ENCODE measurements around the gene FAM163B. TPM values are rescaled to one million over a fixed set of nuclear protein-coding genes. Genes with fewer than 3 reads are reported as not detected.

Gene FAM163B
- total and polyA plus RNA-seq, 2 experiments from 2014 or later, result 5.6 TPM; not detected in 1

DNA sequence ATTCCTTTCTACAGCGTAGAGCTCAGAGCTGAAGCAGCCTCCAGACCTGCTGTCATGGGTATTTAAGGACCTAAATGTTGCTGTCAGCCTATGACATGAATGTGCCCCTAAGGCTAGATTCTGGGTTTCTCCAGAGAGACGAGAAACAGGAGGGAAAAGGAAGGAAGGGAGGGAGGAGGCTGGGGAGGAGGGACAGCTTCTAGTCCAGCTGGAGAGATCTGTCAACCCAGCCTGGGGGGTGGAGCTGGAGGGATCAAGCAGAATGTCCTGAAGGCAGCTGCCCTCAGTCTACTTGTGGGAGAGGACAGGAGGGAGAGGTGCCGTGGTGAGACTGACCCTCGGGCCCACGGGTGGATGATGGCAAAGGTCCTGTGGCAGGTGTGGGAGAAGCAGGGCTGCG is 25.9 kb upstream of the FAM163B start:
- no peak for DNase-seq (ENCODE audit: low read depth in 1 of 2, low spot score in 1 of 2)
- no peaks in the 10 kb centered on the region for H3K36me3 ChIP-seq
- TF ChIP-seq, protein P1, sequence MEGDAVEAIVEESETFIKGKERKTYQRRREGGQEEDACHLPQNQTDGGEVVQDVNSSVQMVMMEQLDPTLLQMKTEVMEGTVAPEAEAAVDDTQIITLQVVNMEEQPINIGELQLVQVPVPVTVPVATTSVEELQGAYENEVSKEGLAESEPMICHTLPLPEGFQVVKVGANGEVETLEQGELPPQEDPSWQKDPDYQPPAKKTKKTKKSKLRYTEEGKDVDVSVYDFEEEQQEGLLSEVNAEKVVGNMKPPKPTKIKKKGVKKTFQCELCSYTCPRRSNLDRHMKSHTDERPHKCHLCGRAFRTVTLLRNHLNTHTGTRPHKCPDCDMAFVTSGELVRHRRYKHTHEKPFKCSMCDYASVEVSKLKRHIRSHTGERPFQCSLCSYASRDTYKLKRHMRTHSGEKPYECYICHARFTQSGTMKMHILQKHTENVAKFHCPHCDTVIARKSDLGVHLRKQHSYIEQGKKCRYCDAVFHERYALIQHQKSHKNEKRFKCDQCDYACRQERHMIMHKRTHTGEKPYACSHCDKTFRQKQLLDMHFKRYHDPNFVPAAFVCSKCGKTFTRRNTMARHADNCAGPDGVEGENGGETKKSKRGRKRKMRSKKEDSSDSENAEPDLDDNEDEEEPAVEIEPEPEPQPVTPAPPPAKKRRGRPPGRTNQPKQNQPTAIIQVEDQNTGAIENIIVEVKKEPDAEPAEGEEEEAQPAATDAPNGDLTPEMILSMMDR (IDR thresholded peaks at IDR 0.05; ENCODE audit: low read depth, low read length), result no peak
- no peaks in the 10 kb centered on the region for H3K27me3 ChIP-seq
- no peak overlapping the region for H3K4me3 ChIP-seq
- H3K27ac ChIP-seq, result no peak overlapping the region
- H3K4me1 ChIP-seq (ENCODE audit: low read depth), result no peaks in the 10 kb centered on the region
- H3K9me3 ChIP-seq (ENCODE audit: low read depth), result no peaks in the 10 kb centered on the region

DNA sequence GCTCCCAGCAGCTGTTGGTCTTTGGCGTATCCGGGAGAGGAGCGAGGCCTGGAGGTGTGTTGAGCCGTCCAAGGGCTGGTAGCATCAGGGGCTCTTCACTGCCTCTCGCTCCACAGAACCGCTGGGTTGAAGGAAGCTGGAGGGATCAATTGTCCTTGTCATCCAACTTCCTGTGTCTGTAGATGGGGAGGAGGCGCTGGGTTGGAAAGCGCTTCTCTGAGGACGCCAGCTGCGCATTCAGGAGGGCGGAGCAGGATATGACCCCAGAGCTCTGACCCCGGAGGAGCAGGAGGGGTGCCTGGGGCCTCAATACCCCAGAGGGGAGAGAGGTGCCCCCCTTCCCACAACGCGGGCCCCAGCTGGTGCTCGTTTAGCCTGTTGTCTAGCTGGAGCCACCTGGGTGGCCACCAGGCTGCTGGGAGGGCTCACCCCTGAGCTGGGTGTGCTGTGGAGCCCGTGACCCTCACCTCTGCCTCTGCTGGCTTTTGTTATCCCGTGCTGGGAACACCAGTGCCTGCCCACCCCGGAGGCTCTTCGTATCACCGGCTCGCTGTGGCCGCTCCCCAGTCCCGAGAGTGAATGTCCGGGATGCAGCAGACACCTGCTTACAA is 25.0 kb upstream of the FAM163B start:
- Histone ChIP-seq H3K36me3 (no peaks in the 10 kb centered on the region), H3K27me3 (no peaks in the 10 kb centered on the region), H3K4me1 (ENCODE audit: low read depth) (no peaks in the 10 kb centered on the region), H3K9me3 (ENCODE audit: low read depth) (no peaks in the 10 kb centered on the region), H3K27ac (no peak overlapping the region), H3K4me3 (no peak overlapping the region)
- DNase-seq (ENCODE audit: low read depth in 1 of 2, low spot score in 1 of 2), result no peak
- TF ChIP-seq, protein P1 (IDR thresholded peaks at IDR 0.05; ENCODE audit: low read depth, low read length), result no peak

DNA sequence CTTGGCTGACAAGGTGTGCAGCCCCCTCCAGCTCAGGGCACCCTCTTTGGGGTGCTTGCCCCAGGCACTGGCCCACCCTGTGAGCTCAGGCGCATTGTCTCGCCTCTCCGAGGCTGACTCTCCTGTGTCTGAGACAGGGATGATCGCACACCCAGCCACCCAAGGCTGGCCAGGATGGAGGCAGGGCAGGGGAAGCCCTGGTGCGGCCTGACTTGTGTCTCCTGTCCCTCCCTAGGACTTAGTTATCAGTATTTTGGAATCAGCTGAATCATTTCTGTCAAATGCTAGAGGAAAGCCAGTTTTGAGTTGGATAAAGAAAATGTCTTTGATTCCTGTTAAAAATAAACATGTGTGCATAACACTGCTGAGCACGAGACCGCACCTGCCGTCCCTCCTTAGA is 24.5 kb upstream of the FAM163B start:
- TF ChIP-seq, protein P1 (IDR thresholded peaks at IDR 0.05; ENCODE audit: low read depth, low read length), result no peak
- Histone ChIP-seq H3K27ac (no peak overlapping the region), H3K27me3 (no peaks in the 10 kb centered on the region)

DNA sequence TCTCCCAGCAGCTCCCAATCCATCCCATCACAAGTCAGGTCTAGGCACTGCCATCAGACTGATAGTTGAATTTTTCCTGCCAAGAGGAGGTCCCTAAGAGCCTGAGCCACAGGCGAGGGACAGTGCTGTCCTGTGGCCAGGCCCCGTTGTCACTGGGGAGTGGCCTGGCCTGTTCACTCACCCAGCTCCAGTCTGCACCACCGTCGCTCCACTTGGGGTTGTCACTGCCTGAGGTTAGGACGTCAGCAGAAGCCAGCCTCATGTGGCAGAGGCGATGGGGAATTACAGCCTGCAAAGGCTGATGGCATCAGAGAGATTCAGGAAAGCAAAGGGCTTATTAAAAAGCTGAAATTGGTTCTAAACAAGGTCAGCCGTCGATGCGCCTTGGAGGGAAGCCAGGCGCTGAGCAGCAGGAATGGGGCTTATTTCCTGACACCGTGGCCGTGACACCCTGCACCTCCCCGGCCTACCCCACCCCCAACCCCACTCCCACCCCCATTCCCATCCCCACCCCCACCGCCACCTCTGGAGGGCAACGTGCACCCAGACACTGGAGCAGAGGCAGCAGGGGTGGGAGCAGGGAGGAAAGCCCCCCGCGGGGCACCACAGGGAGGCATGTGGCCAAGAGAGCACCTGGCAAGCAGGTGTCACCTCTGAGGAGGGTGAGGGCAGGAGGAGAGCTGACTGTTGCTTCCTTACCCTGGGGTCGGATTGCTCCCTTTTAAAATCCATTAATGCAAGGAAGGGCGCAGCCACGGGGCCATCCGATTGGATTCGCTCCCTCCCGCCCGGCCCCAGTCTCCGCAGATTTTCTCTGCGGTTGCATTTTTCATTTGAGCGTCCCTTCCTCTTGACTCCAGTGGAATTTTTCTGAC is 23.9 kb upstream of the FAM163B start:
- peak in 1 of 2 donors; percentile 56 for DNase-seq (ENCODE audit: low read depth in 1 of 2, low spot score in 1 of 2)
- TF ChIP-seq, protein P1 (IDR thresholded peaks at IDR 0.05; ENCODE audit: low read depth, low read length), result no peak
- H3K27me3 ChIP-seq, result no peaks in the 10 kb centered on the region
- H3K9me3 ChIP-seq (ENCODE audit: low read depth), result no peaks in the 10 kb centered on the region
- no peaks in the 10 kb centered on the region for H3K36me3 ChIP-seq
- no peaks in the 10 kb centered on the region for H3K4me1 ChIP-seq (ENCODE audit: low read depth)
- no peak overlapping the region for H3K27ac ChIP-seq
- H3K4me3 ChIP-seq, result no peak overlapping the region

More for the DNA sequence above, 24.5 kb upstream of the FAM163B start:
- H3K9me3 ChIP-seq (ENCODE audit: low read depth), result no peaks in the 10 kb centered on the region
- no peaks in the 10 kb centered on the region for H3K36me3 ChIP-seq
- H3K4me3 ChIP-seq, result no peak overlapping the region
- no peaks in the 10 kb centered on the region for H3K4me1 ChIP-seq (ENCODE audit: low read depth)
- no peak for DNase-seq (ENCODE audit: low read depth in 1 of 2, low spot score in 1 of 2)

DNA sequence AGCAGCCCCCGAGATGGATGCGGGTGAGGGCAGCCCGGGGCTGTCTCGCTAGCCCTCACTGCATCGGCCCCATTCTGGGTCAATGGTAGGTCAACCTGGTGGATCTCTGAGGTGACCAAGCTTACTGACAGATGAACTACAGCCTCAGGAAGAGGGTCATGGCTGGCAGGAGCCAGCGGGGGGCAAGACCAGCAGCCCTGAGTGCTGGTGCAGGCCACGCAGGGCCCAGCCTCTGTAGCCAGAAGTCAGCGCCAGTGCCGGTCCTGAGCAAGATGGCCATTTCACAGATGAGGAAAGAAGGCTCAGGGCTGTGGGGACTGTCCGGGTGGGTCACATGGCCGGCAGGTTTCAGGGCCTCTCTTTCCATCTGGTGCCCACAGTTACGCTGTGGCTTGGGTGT is 21.9 kb upstream of the FAM163B start:
- TF ChIP-seq, protein P1 (IDR thresholded peaks at IDR 0.05; ENCODE audit: low read depth, low read length), result no peak
- Histone ChIP-seq H3K27ac (no peak overlapping the region), H3K4me3 (no peak overlapping the region), H3K27me3 (peaks cover 3% of the 10 kb centered on the region), H3K4me1 (ENCODE audit: low read depth) (no peaks in the 10 kb centered on the region), H3K36me3 (no peaks in the 10 kb centered on the region), H3K9me3 (ENCODE audit: low read depth) (no peaks in the 10 kb centered on the region)
- DNase-seq (ENCODE audit: low read depth in 1 of 2, low spot score in 1 of 2), result no peak
